Mucosa of gallbladder (tissue), 1 donor: ENCODE results near the gene CRTAP. TPM values are rescaled to one million over a fixed set of nuclear protein-coding genes. Genes with fewer than 3 reads are reported as not detected.
"Not testable (repeated sequence)": the region's sequence is repeated elsewhere in the genome, so short reads cannot be mapped to it uniquely, and the experiment has no call there.

ENCODE experiments used
- DNase-seq: peaks from one replicate; pipeline ENCODE4 v3.0.0-alpha.2; 2020; ENCODE audit warnings: low spot score
- total RNA-seq: library from RNA; stranded (reverse); gene quantifications from one replicate; pipeline ENCODE4 v1.2.1, GENCODE V29; 2021
- donor health status: DM: no; HTN: no; CAD: no.

Gene CRTAP
- total RNA-seq: 211 TPM

DNA sequence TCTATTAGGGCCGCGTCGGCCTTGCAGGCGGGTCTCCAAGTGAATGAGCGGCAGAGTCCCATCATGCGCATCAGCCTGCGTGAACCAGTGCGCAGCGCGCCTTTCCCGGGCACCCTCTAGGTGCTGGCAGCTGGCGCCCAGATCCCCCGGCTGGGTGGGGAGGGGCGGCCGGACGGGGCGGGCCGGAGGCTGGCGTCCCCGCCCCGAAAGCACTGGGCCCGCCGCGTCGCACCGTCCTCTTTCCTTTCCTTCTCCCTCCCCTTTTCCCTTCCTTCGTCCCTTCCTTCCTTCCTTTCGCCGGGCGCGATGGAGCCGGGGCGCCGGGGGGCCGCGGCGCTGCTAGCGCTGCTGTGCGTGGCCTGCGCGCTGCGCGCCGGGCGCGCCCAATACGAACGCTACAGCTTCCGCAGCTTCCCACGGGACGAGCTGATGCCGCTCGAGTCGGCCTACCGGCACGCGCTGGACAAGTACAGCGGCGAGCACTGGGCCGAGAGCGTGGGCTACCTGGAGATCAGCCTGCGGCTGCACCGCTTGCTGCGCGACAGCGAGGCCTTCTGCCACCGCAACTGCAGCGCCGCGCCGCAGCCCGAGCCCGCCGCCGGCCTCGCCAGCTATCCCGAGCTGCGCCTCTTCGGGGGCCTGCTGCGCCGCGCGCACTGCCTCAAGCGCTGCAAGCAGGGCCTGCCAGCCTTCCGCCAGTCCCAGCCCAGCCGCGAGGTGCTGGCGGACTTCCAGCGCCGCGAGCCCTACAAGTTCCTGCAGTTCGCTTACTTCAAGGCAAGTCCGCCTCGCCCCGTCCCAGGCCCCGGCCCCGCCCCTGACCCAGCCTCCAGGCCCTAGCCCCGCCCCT lies at the start of gene CRTAP:
Gene CRTAP, plus strand, starts transcription at position 243 of the 850 bp plus-strand sequence. Its CDS starts 64 bp downstream, at position 307.
- peak; percentile 95 for DNase-seq

DNA sequence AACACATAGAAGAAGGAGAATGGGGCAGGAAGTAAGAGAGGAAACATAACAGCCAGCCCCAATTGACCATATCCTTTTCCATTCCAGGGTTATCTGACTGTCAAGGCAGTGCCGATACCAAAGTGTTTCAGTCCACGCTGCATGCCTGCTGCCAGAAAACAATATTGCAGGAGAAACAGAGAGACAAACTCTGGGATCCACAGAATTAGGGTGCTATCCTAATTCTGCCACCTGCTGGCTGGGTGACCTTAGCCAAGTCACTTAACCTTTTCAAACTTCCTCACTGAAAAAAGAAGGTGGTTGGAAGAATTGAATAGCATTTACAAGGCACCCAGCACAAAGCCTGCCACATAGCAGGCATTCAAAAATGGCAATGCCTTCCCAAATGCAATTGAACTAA lies 48.9 kb upstream of the CRTAP start:
- no peak for DNase-seq

DNA sequence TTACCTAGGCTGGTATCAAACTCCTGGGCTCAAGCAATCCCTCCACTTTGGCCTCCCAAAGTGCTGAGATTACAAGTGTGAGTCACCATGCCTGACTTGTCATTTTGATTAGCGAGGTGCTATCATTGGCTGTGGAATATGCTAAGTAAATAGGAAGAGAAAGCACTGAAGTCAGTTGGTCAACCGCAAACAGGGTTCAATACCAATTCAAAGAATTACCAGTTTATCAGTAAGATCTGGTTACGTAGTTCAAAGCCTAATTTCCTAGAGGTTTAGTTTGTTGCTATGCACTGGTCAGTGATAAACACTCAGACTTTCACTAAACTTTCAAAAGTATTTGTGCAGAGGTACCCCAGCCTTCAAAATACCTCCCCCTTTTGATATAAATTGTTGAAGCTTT lies 46.3 kb upstream of the CRTAP start:
- no peak for DNase-seq

DNA sequence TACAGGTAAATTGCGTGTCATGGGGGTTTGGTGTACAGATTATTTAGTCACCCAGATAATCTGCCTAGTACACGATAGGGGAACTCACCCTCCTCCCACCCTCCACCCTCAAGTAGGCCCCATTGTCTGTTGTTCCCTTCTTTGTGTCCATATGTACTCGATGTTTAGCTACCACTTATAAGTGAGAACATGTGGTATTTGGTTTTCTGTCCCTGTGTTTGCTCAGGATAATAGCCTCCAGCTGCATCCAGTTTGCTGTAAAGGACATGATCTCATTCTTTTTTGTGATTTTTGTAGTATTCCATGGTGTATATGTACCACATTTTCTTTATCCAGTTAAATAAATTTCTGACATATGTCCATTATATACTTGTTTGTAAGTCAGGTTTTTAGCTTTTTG lies 44.0 kb upstream of the CRTAP start:
- DNase-seq: not testable (repeated sequence)

DNA sequence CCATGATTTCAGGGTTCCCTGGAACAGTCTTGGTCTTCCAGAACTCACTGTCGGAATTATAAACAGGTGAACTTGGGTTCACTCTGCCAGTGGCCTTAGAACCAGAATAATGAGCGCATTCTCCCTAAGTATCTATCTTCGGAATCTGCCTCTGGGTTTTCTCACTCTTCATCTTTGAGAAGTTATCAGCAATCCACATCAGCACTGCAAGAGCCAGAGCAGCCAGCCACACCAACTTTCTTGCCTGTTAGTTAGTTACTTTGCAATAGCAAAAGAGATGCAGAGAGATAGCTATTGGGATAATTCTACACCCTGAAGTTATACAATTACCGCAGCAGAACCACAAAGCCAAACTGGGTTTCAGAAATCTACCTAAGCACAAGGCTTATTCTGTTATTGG lies 42.6 kb upstream of the CRTAP start:
- no peak for DNase-seq

DNA sequence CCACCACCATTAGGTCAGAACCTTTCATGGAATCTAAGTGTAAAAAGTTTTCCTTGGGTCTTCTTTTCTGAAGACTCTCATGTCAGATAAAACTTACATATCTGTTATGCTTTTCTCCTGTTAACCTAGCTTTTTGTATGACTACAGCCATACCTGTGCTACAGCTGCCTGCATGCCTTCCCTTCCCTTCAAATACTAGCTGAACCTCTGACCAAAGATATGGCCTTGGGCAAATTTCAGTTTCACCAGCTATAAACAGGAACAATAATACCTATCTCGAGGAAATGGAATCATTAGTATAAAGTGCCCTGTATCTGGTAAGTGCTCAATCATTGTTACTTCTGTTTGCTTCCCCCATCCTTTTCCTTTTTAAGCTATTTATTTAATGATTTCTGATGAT lies 41.9 kb upstream of the CRTAP start:
- no peak for DNase-seq

DNA sequence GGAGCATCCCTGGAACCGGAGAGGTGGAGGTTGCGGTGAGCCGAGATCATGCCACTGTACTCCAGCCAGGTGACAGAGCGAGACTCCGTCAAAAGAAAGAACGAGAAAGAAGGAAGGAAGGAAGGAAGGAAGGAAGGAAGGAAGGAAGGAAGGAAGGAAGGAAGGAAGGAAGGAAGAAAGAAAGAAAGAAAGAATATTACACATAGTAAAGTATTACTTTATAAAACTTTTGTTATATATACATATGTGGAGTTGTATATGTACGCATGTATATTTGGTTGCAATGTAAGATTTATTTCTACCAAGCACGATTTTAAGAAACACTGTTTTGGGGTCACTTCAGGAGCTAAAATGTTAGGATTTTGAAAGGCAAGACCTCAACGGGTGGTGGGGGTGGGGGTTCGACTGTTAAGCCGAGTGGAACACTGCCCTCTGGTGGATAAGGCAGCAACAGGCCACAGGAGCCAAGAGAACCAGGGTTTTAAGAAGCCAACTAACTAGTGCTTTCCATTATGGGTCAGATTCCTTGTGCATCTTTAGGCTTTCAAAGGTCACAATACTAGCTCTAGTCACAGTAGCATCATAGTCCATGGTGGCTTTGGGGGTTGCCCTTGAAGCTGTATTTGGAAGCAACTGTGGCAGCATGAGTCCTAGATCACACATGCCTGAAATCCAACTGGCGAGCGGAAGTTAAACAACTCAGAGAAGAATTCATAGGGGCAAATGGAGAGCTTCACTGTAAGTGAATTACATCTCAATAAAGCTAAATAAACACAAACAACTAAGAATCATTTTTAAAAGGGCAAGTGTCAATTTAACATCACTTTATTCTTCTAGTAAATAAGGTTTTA lies 39.4 kb upstream of the CRTAP start:
- peak; percentile 61 for DNase-seq

DNA sequence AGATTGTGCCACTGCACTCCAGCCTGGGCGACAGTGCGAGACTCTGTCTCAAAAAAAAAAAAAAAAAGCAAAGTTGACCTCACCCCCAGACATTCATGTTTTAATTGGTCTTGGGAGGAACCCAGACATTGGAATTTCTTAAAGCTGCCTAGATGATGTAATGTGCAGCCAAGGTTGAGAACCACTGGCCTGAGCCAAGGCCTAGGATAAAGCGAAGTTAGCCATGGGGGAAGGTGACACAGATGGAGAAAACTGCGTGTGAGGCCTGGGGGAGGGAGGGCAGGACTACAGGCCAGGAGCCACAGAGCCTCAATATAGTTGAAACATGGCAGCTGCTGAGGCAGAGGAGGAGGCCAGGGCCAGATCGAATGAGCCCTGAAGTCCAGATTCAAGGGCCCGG lies 37.8 kb upstream of the CRTAP start:
- DNase-seq: no peak

DNA sequence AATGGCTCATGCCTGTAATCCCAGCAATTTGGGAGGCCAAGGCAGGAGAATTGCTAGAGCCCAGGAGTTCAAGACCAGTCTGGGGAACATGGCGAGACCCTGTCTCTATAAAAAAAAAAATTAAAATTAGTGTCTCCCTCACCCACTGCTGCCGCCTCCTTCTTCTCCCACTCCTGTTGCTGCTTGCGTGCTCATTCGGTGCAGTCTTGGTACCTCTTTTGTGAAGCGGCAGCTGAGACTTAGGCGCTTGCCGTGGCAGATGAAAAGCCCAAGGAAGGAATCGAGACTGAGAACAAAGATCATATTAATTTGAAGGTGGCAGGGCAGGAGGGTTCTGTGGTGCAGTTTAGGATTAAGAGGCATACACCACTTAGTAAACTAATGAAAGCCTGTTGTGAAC lies 36.9 kb upstream of the CRTAP start:
- no peak for DNase-seq

DNA sequence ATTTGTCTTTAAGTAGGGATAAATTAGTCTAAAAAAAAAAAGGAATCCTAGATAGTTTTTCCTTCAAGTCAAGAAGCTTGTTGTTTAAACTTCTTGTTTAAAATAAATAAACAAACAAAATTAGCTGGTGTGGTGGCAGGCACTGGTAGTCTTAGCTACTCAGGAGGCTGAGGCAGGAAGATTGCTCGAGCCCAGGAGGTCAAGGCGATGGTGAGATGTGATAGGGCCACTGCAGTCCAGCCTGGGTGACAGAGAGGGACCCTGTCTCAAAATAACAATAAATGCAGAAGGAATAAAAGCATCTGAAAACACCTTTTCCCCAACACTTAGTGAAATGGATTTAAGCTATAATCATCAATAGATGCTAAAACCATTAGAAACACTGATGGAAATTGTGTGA lies 35.8 kb upstream of the CRTAP start:
- DNase-seq: no peak

DNA sequence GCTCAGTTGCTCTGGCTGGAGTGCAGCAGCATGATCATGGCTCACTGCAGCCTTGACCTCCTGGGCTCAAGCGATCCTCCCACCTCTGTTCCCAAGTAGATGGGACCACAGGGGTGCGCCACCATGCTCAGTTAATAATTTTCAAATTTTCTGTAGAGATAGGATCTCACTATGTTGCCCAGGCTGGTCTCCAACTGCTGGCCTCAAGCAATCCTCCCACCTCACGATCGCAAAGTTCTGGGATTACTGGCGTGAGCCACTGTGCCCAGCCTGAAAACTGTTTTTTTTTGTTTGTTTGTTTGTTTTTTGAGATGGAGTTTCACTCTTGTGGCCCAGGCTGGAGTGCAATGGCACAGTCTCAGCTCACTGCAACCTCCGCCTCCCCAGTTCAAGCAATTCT lies 34.0 kb upstream of the CRTAP start:
- DNase-seq: not testable (repeated sequence)

DNA sequence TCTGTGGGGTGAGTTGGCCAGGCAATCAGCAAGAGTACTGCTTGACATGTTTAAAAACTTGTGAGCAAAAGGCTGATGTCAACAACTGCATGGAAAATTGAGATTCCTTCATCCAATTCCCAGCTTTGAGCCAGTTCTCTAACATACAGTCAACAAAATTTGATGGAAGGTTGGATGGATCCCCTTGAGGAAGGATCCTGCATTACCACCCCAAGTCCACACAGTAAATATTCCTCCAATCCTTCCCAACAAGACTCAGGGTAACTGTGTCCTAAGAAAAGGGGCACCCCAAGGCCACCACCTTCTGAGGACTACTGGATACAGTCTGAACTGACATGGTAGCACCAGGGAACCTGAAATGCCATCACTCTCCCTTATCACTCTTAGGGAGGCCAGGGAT lies 32.0 kb upstream of the CRTAP start:
- DNase-seq: no peak

DNA sequence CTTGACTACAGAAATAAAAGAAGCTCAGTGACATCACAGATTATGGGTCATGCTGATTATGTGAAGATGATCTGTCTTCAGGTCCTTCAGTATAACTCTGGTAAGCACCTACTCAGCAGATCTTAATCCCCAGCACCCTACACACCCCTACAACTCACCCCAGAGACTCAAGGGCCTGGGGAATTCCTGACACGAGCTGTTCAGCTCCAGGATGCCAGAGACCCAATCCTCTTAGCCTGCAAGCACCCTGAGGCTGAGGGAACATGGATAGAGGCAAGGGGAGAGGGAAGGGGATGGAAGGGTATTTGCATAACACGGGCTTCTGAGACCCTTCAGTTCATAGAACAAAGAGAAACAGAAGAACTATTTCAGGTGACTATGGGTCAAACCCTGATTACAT lies 29.9 kb upstream of the CRTAP start:
- DNase-seq: no peak

DNA sequence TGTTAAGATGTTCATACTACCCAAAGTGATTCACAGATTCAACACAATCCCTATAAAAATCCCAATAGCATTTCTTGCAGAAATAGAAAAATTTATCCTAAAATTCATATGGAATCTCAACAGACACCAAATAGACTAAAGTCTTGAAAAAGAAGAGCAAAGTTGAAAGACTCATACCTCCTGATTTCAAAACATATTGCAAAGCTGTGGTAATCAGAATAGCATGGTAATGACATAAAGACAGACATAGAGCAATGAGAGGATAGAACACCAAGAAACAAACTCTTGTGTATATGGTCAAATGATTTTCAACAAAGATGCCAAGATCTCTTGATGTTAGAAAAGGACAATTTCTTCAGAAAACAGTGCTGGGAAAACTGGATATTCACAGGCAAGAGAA lies 25.1 kb upstream of the CRTAP start:
- DNase-seq: no peak

DNA sequence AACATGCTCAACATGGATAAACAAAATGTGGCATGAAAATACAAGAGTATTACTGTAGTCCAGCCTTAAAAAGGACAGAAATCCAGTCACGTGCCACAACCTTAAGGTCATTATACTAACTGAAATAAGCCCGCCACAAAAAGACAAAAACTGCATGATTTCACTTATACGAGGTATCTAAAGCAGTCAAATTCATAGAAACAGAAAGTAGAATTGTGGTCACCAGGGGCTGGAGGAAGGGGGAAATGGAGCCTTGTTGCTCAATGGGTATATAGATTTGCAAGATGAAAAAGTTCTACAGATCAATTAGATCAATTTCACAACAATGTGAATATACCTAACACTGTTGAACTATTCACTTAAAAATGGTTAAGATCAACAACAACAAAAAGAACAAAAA lies 24.3 kb upstream of the CRTAP start:
- DNase-seq: no peak

DNA sequence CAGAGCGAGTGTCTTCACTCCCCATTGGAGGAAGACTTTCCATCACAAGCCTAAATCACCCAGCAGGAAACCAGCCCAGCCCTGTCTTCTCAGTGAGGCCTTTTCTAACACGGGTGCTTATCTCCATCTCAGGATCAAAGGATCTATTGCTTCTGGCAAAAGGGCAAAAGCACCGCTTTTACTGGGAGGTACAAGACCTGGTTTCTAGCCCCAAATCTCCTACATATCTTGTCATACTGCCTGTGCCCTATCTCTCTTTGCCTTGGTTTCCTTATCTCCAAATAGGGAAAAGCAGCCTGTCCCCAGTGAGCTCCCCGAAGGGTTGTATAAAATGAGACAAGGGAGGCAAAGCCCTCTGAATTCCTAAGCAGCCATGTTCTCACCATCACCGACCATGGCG lies 22.1 kb upstream of the CRTAP start:
- DNase-seq: no peak

DNA sequence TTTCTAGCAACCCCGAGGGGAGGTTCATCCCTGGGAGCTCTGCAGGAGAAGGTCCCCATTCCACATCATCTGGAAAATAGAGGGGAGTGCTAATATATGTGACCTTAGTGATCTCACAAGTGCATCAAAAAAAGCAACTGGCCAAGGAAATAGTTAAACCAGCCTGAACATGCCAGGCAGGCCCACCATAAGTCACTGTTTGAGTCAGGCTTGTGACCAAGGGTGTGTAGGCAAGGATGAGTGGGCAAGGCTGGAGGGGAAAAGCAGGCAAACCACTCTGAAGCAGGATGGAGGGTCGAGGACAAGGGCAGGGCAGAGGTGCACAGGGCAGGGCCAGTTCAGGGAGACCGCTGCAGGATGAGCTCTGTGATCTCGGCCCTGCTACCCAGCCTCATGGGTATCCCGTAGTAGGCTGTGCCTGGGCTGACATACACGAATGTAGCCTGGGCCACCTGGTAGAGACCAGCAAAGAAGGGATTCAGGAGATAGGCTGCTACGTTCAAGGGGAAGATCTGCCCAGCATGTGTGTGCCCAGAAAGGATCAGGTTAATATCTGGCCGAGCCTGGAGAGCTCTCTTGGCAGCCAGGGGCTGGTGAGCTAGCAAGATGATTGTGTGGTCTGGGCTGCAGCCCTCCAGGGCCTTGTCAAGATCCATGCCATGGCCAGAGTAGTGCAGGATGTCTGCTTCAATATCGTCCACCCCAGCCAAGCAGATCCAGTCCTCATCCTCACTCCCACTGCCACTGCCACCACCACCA lies 21.1 kb upstream of the CRTAP start:
- no peak for DNase-seq

DNA sequence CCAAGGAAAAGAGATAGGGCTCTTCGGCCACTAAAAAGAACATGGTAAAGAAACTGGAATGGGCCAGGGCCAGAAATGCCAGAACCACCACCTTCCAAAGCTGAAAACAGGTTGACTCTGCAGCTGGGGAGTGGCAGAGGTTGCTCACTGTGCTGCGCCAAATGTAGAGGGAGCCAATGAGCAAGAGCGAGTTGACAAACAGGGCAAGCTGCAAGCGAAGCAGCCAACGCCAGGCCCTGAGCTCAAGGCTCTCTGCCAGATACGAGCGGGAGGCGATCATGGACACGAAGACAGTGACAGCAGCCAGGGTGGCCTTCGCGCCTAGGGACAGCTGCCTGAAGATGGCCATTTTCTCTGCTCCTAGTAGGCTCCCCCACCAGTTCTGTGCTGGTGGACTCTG lies 20.0 kb upstream of the CRTAP start:
- no peak for DNase-seq

DNA sequence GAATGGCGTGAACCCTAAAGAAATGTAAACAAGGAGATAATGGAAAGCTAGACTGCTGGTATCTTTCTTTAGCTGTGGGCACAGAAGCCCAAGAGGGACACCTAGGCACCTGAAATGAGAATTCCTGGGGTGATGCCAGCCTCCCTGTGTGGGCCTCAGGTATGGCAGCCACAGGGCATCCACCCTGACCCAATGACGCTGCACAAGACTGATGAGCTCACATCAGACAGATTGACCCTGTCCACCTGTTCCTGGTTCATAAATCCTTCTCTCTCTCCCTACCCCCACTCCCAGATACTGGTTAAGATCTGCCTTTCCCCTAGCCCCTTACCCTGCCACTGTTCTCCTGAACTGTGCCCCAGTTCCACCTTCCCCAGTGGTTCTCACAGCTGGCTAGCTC lies 18.4 kb upstream of the CRTAP start:
- DNase-seq: no peak

DNA sequence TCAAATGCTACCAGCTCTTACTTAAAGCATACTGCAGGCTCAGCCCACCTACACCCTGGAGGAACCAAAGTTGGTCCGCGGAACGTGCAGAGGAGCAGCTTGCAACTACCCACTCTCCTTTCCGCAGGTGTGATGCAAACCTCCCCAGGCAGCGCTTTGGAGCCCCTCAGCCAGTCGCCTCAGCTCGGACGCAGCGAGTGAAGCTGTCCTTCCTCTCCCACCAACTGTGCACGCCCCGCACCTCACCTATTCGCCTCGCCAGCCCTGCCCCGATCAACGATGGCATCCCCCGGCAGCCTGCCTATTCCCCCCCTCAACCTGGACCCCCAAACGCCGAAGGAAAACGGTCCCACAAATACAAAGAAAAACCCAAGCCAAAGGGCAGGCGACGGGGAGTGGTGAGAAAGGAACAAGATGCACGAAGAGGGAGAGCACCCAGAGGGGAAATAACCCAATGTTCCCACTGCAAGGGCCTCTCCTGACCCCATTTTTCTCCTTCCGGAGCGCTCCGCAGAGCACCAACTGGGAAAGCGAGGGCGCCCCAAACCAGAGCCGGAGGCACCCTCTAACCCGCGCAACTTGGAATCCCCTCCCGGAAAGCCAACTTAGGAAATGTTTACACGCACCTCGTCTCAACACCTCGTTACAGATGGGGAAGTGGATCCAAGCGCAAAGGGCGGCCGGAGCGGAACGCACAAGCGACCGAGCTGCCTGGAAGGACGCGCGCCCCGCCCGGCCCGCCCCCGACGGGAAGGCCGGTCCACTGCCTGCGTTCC lies 17.5 kb upstream of the CRTAP start:
- DNase-seq: peak; percentile 31

DNA sequence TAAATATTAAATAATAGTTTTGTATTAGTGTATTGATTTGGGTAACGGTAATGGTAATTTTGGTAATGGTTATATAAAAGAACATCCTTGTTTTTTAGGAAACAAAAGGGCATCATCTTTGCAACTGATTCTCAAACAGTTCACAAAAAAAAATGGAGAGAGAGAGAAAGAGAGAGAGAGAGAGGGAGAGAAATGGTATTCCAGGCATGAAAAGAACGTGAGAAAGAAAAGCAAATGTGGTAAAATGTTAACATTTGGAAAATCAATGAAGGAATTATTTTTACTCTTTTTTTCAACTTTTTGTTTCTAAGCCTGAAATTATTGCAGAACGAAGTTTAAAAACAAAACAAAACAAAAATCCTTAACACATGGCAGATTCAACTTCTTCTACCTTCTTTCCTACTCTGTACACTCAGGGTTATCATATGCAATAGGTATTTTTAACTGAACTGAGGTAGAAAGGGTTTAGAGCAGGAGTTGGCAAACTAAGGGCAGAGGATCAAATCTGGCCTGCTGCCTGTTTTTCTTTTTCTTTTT lies 14.6 kb upstream of the CRTAP start:
- no peak for DNase-seq
